Neural cell (in vitro differentiated cells): ENCODE results near the gene HPGD. TPM values are rescaled to one million over a fixed set of nuclear protein-coding genes. Genes with fewer than 3 reads are reported as not detected.

Experiments
- H2AFZ ChIP-seq: fragments of 200-600, 300-800 bp; sonication (generic), shearing (Covaris generic); 2 replicates; pipeline ENCODE4 v1.6.0; 2014; ENCODE audit warnings: low read depth, mild to moderate bottlenecking, antibody characterized with exemption, low read length, moderate library complexity
- H3F3A ChIP-seq: fragments of 200-600 bp; shearing (Covaris generic); 2 replicates; pipeline ENCODE4 v1.6.1; 2016; ENCODE audit warnings: mild to moderate bottlenecking, moderate library complexity, mixed read lengths, antibody characterized with exemption, low read length; ENCODE audit not compliant: insufficient read depth, poor library complexity, severe bottlenecking
- H3K27ac ChIP-seq: fragments of 200-600, 300-800 bp; sonication (generic), shearing (Covaris generic); 2 replicates; pipeline ENCODE4 v1.5.1; 2014; ENCODE audit warnings: mild to moderate bottlenecking, low read length, moderate library complexity
- H3K27me3 ChIP-seq: fragments of 300-800, 200-600 bp; sonication (generic), shearing (Covaris generic); 2 replicates; pipeline ENCODE4 v1.6.0; 2014; ENCODE audit warnings: mild to moderate bottlenecking, low read depth, low read length, moderate library complexity; ENCODE audit not compliant: insufficient read depth
- H3K36me3 ChIP-seq: fragments of 300-800, 200-600 bp; sonication (generic), shearing (Covaris generic); 2 replicates; pipeline ENCODE4 v1.5.1; 2014; ENCODE audit warnings: mild to moderate bottlenecking, antibody characterized with exemption, low read length, moderate library complexity; ENCODE audit not compliant: insufficient read depth
- H3K4me2 ChIP-seq: fragments of 300-800, 200-600 bp; sonication (generic), shearing (Covaris generic); 2 replicates; pipeline ENCODE4 v1.6.0; 2014; ENCODE audit warnings: mild to moderate bottlenecking, low read length
- H3K4me3 ChIP-seq: fragments of 300-800, 200-600 bp; sonication (generic), shearing (Covaris generic); 2 replicates; pipeline ENCODE4 v1.5.1; 2014; ENCODE audit warnings: mild to moderate bottlenecking, low read length, moderate library complexity
- H3K79me2 ChIP-seq: fragments of 200-600 bp; shearing (Covaris generic); replicated peaks from 2 replicates; pipeline ENCODE4 v1.6.0; 2014; ENCODE audit warnings: mild to moderate bottlenecking, low read length, moderate library complexity; ENCODE audit not compliant: insufficient read depth
- H3K9ac ChIP-seq: fragments of 300-800, 200-600 bp; sonication (generic), shearing (Covaris generic); 2 replicates; pipeline ENCODE4 v1.6.1; 2016; ENCODE audit warnings: mild to moderate bottlenecking, low read length, mixed read lengths
- H3K9me2 ChIP-seq: fragments of 200-600 bp; shearing (Covaris generic); 2 replicates; pipeline ENCODE4 v1.6.1; 2016; ENCODE audit warnings: mild to moderate bottlenecking, low read length, mixed read lengths; ENCODE audit not compliant: insufficient read depth
- H3K9me3 ChIP-seq: fragments of 200-600, 300-800 bp; sonication (generic), shearing (Covaris generic); 2 replicates; pipeline ENCODE4 v1.6.1; 2016; ENCODE audit warnings: mild to moderate bottlenecking, mixed run types, low read length, moderate library complexity, mixed read lengths
- H4K20me1 ChIP-seq: fragments of 200-600 bp; shearing (Covaris generic); 2 replicates; pipeline ENCODE4 v1.6.1; 2016; ENCODE audit warnings: mild to moderate bottlenecking, mixed run types; ENCODE audit not compliant: insufficient read depth
- CTCF ChIP-seq: fragments of 450-650 bp; IDR thresholded peaks from 2 replicates; pipeline ENCODE4 v1.5.1; 2014; ENCODE audit warnings: antibody characterized with exemption, mild to moderate bottlenecking, moderate library complexity; ENCODE audit not compliant: poor library complexity, severe bottlenecking
- EP300 ChIP-seq: fragments of 450-650 bp; conservative IDR thresholded peaks from 2 replicates; pipeline ENCODE4 v1.6.1; 2014; ENCODE audit warnings: antibody characterized with exemption, mild to moderate bottlenecking, moderate library complexity; ENCODE audit not compliant: poor library complexity, severe bottlenecking
- EZH2 ChIP-seq: fragments of 200-600, 300-800 bp; shearing (Covaris generic), sonication (generic); IDR thresholded peaks from 2 replicates; pipeline ENCODE4 v1.6.1; 2014; ENCODE audit warnings: antibody characterized with exemption, low read length, borderline replicate concordance, mild to moderate bottlenecking; ENCODE audit not compliant: insufficient read depth, poor library complexity, severe bottlenecking
- MXI1 ChIP-seq: fragments of 450-650 bp; conservative IDR thresholded peaks from 2 replicates; pipeline ENCODE4 v1.6.1; 2014; ENCODE audit warnings: antibody characterized with exemption, mild to moderate bottlenecking; ENCODE audit not compliant: poor library complexity, severe bottlenecking
- POLR2AphosphoS5 ChIP-seq: IDR thresholded peaks from 2 replicates; pipeline ENCODE4 v1.6.1; 2012
- RAD21 ChIP-seq: fragments of 450-650 bp; conservative IDR thresholded peaks from 2 replicates; pipeline ENCODE4 v1.6.1; 2014; ENCODE audit warnings: antibody characterized with exemption, mild to moderate bottlenecking, moderate library complexity
- REST ChIP-seq: IDR thresholded peaks from 2 replicates; pipeline ENCODE4 v1.6.1; 2012; ENCODE audit warnings: borderline replicate concordance
- SMC3 ChIP-seq: fragments of 450-650 bp; conservative IDR thresholded peaks from 2 replicates; pipeline ENCODE4 v1.6.1; 2014; ENCODE audit warnings: antibody characterized with exemption, mild to moderate bottlenecking, moderate library complexity; ENCODE audit not compliant: poor library complexity
- TAF1 ChIP-seq: IDR thresholded peaks from 2 replicates; pipeline ENCODE4 v1.6.1; 2012; ENCODE audit warnings: low read depth
- polyA plus RNA-seq: library from polyadenylated mRNA; depleted of rRNA; stranded (reverse); fragments of >200 nt; gene quantifications from 2 replicates; pipeline ENCODE4 v1.2.3, GENCODE V29; 2014

Gene HPGD
- polyA plus RNA-seq, 1 donor from 2014 or later, result 23.7 TPM

DNA sequence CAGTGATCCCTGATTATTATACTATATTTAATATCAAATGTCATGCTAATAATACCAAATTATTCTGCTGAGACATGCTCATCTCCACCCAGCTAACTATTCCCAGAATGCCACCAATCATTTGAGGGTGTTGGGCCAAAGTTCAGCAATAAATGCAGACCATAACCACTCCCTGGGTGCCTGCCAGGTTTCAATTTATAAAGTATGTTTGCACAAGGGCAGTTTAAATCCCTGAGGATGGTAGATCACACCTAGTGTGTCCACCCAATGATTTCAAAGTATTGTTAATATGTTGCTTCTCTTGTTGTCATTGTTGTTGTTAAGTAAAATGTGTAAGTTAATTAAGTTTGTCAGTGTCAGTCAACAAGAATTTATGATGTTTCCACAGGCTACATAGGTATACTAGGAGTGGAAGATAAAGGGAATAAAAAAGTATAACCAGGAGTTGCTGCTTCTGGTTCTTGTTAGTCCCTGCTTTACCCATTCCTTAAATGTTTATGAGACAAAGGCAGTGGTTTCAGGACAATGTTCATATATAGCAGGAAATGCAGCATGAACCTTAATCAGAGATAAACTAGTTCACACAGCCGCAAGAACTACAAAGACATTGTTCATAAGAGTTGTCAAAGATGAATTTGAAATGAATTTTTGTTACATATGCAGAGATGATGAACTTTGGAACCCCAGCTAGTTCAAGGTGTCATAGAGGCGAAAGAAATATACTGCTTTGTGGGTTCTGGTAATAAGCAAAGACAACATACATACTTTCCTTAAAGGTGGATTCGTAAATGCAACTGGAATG lies 25.5 kb downstream of the HPGD start:
- no peak overlapping the region for H3K9ac ChIP-seq
- H3F3A ChIP-seq, result no peaks in the 10 kb centered on the region
- H3K27ac ChIP-seq, result no peak overlapping the region
- no peak overlapping the region for H3K4me3 ChIP-seq
- TF ChIP-seq POLR2AphosphoS5 (no peak), MXI1 (no peak), RAD21 (no peak), EZH2 (no peak)
- no peaks in the 10 kb centered on the region for H3K9me2 ChIP-seq
- H3K79me2 ChIP-seq, result no peaks in the 10 kb centered on the region
- H3K27me3 ChIP-seq, result no peaks in the 10 kb centered on the region
- H2AFZ ChIP-seq, result no peak overlapping the region
- H3K36me3 ChIP-seq, result no peaks in the 10 kb centered on the region
- H4K20me1 ChIP-seq, result no peaks in the 10 kb centered on the region
- H3K9me3 ChIP-seq, result no peaks in the 10 kb centered on the region
- no peak overlapping the region for H3K4me2 ChIP-seq

- Histone ChIP-seq H3K9me3 (no peaks in the 10 kb centered on the region), H2AFZ (no peak overlapping the region), H3K4me2 (no peak overlapping the region), H3K79me2 (no peaks in the 10 kb centered on the region), H3K36me3 (no peaks in the 10 kb centered on the region), H3K27me3 (no peaks in the 10 kb centered on the region), H3K27ac (no peak overlapping the region), H3K9me2 (no peaks in the 10 kb centered on the region), H3F3A (no peaks in the 10 kb centered on the region), H4K20me1 (no peaks in the 10 kb centered on the region), H3K9ac (no peak overlapping the region), H3K4me3 (no peak overlapping the region)
- TF ChIP-seq TAF1 (no peak), POLR2AphosphoS5 (no peak), CTCF (no peak), SMC3 (no peak), EP300 (no peak), MXI1 (no peak), RAD21 (no peak), EZH2 (no peak)
Measured at GRCh38 chr4:174495626-174496025, 26.7 kb downstream of the HPGD start.

- Histone ChIP-seq H3F3A (no peaks in the 10 kb centered on the region), H3K27ac (no peak overlapping the region), H3K36me3 (no peaks in the 10 kb centered on the region), H3K9me2 (no peaks in the 10 kb centered on the region), H4K20me1 (no peaks in the 10 kb centered on the region), H3K79me2 (no peaks in the 10 kb centered on the region), H3K27me3 (no peaks in the 10 kb centered on the region), H3K9me3 (no peaks in the 10 kb centered on the region), H3K4me3 (no peak overlapping the region), H2AFZ (no peak overlapping the region), H3K4me2 (no peak overlapping the region), H3K9ac (no peak overlapping the region)
- TF ChIP-seq RAD21, result no peak
- no peak for TF ChIP-seq REST
Measured at GRCh38 chr4:174494726-174495125, 27.6 kb downstream of the HPGD start.
